IPS-11a (cell line): Measurements from ENCODE around the gene CAMK1D.

Experiments used
- H3K4me3 ChIP-seq: one replicate; pipeline ENCODE4 v1.5.1; 2013; ENCODE audit warnings: low read depth, low read length, control low read depth

CAMK1D gene

GRCh38 chr10:12642036-12642435, 292.7 kb downstream of the CAMK1D start:
- no peak overlapping the region for H3K4me3 ChIP-seq

GRCh38 chr10:12643279-12643678, 293.9 kb downstream of the CAMK1D start:
- H3K4me3 ChIP-seq, result no peak overlapping the region

- no peak overlapping the region for H3K4me3 ChIP-seq
Measured at GRCh38 chr10:12644380-12645144, 295.2 kb downstream of the CAMK1D start.

- H3K4me3 ChIP-seq, result no peak overlapping the region
Measured at GRCh38 chr10:12645449-12645848, 296.1 kb downstream of the CAMK1D start.

- no peak overlapping the region for H3K4me3 ChIP-seq
Measured at GRCh38 chr10:12649012-12649584, 299.8 kb downstream of the CAMK1D start.

- no peak overlapping the region for H3K4me3 ChIP-seq
Measured at GRCh38 chr10:12650122-12650521, 300.8 kb downstream of the CAMK1D start.

GRCh38 chr10:12650538-12651298, 301.4 kb downstream of the CAMK1D start:
- no peak overlapping the region for H3K4me3 ChIP-seq

GRCh38 chr10:12655940-12656339, 306.6 kb downstream of the CAMK1D start:
- no peak overlapping the region for H3K4me3 ChIP-seq

GRCh38 chr10:12656518-12657142, 307.3 kb downstream of the CAMK1D start:
- no peak overlapping the region for H3K4me3 ChIP-seq

GRCh38 chr10:12657489-12657888, 308.1 kb downstream of the CAMK1D start:
- no peak overlapping the region for H3K4me3 ChIP-seq

- H3K4me3 ChIP-seq, result no peak overlapping the region
Measured at GRCh38 chr10:12658526-12658925, 309.2 kb downstream of the CAMK1D start.

GRCh38 chr10:12659706-12660105, 310.4 kb downstream of the CAMK1D start:
- no peak overlapping the region for H3K4me3 ChIP-seq

- no peak overlapping the region for H3K4me3 ChIP-seq
Measured at GRCh38 chr10:12660812-12661211, 311.5 kb downstream of the CAMK1D start.

- H3K4me3 ChIP-seq, result no peak overlapping the region
Measured at GRCh38 chr10:12661671-12662070, 312.3 kb downstream of the CAMK1D start.

GRCh38 chr10:12663863-12664262, 314.5 kb downstream of the CAMK1D start:
- no peak overlapping the region for H3K4me3 ChIP-seq

- H3K4me3 ChIP-seq, result no peak overlapping the region
Measured at GRCh38 chr10:12665501-12665900, 316.2 kb downstream of the CAMK1D start.

GRCh38 chr10:12667052-12667451, 317.7 kb downstream of the CAMK1D start:
- no peak overlapping the region for H3K4me3 ChIP-seq

- no peak overlapping the region for H3K4me3 ChIP-seq
Measured at GRCh38 chr10:12668634-12669033, 319.3 kb downstream of the CAMK1D start.

GRCh38 chr10:12670004-12670403, 320.7 kb downstream of the CAMK1D start:
- H3K4me3 ChIP-seq, result no peak overlapping the region

GRCh38 chr10:12675186-12675585, 325.8 kb downstream of the CAMK1D start:
- no peak overlapping the region for H3K4me3 ChIP-seq

GRCh38 chr10:12679636-12680035, 330.3 kb downstream of the CAMK1D start:
- no peak overlapping the region for H3K4me3 ChIP-seq
